ENCODE results near the gene NFAT5. TPM values are rescaled to one million over a fixed set of nuclear protein-coding genes. Genes with fewer than 3 reads are reported as not detected.

Gene NFAT5
- total and polyA plus RNA-seq, 7 donors = 1.2 to 57.1 (median 39.4) TPM

- intact Hi-C loops (cut with DNase I) = loop anchor here (10.0 kb wide), 1 partner anchor 998 kb away; no protein-coding TSS in a partner anchor
- Histone ChIP-seq H3K36me3 (peaks cover 33 to 100% (median 74%) of the 10 kb centered on the region in 4 donors), H3K27ac (no peak overlapping the region), H3K27me3 (no peaks in the 10 kb centered on the region), H3K4me1 (no peaks in the 10 kb centered on the region), H3K9me3 (no peaks in the 10 kb centered on the region), H3K4me3 (no peak overlapping the region)
- TF ChIP-seq POLR2AphosphoS5 (IDR thresholded peaks at IDR 0.05) (no peak), POLR2A (IDR thresholded peaks at IDR 0.05) (no peak), EP300 (IDR thresholded peaks at IDR 0.05) (no peak)
- TF ChIP-seq, protein P1, sequence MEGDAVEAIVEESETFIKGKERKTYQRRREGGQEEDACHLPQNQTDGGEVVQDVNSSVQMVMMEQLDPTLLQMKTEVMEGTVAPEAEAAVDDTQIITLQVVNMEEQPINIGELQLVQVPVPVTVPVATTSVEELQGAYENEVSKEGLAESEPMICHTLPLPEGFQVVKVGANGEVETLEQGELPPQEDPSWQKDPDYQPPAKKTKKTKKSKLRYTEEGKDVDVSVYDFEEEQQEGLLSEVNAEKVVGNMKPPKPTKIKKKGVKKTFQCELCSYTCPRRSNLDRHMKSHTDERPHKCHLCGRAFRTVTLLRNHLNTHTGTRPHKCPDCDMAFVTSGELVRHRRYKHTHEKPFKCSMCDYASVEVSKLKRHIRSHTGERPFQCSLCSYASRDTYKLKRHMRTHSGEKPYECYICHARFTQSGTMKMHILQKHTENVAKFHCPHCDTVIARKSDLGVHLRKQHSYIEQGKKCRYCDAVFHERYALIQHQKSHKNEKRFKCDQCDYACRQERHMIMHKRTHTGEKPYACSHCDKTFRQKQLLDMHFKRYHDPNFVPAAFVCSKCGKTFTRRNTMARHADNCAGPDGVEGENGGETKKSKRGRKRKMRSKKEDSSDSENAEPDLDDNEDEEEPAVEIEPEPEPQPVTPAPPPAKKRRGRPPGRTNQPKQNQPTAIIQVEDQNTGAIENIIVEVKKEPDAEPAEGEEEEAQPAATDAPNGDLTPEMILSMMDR (IDR thresholded peaks at IDR 0.05) = no peak
- DNase-seq = no peak
- WGBS, 2 donors = 93 to 94% methylated on average over 8 of the region's 8 CpGs
Measured at GRCh38 chr16:69747115-69747514, 181.3 kb downstream of the NFAT5 start.

DNA sequence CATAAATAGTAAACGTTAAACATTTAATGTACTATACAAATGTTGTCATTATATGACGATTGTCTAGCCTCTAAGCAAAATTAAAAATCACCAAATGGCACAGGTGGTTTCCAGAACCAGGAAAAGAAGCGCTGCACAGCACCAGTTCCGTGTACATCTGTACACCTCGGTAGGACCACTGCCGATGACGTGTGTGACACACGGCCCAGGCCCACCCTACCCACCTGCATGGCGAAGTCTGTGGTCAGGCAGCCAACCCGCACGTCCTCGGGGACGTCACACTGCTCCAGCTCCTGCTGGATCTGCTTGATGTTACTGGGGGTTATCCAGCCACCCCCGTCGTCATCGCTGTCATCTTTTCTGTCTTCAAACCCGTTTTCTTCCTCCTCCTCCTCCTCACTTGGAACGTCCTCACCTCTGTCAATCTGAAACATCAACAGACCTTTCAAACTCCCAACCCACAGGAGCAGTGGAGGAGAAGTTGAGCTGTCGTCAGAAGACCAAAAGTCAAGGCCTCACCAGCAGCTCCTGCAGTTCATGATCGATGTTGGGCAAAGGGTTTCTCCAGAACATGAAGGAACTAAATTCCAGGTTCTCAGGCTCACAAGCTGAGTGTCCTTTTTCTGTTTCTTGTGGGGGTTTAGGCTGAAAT lies 183.1 kb downstream of the NFAT5 start:
- WGBS, 2 donors = 85 to 91% methylated on average over 20 of the region's 20 CpGs
- Histone ChIP-seq H3K36me3 (peaks cover 29 to 84% (median 63%) of the 10 kb centered on the region in 4 donors), H3K27ac (no peak overlapping the region), H3K9me3 (no peaks in the 10 kb centered on the region), H3K27me3 (no peaks in the 10 kb centered on the region), H3K4me3 (no peak overlapping the region), H3K4me1 (peaks cover 0 to 15% (median 15%) of the 10 kb centered on the region in 4 donors)
- TF ChIP-seq POLR2A (IDR thresholded peaks at IDR 0.05) = no peak
- TF ChIP-seq POLR2AphosphoS5 (IDR thresholded peaks at IDR 0.05) = no peak
- TF ChIP-seq EP300 (IDR thresholded peaks at IDR 0.05) = no peak
- TF ChIP-seq, protein P1 (IDR thresholded peaks at IDR 0.05) = no peak
- no peak for DNase-seq
- intact Hi-C loops (cut with DNase I) = loop anchor here (10.0 kb wide), 1 partner anchor 996 kb away; no protein-coding TSS in a partner anchor

DNA sequence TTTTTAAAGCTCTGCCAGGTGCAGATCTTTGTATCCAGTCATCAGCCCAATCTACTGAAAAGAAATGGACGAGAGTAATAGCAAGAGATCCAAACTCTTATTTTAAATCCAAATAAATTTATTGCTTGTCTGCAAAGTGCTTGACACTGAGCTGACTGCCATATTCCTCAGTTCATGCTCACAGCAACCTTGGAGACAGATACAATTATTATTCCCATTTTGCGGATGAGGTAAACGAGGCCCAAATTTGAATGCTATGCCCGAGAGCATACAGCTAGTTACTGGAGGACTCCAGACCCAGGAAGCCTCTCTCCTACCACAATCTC lies 188.3 kb downstream of the NFAT5 start:
- peak overlapping the region; percentile 70 to 96 (median 76) for H3K4me3 ChIP-seq
- H3K4me1 ChIP-seq = peaks cover 0 to 23% (median 21%) of the 10 kb centered on the region in 4 donors
- peaks cover 8 to 32% (median 16%) of the 10 kb centered on the region in 4 donors for H3K36me3 ChIP-seq
- intact Hi-C loops (cut with DNase I) = loop anchor here (1.0 to 10.0 kb wide), 3 partner anchors 44 to 357 kb away; partner anchors contain the start of gene NFAT5
- 2 to 18% methylated on average over 4 of the region's 4 CpGs for WGBS, 2 donors
- no peak for TF ChIP-seq POLR2AphosphoS5 (IDR thresholded peaks at IDR 0.05)
- H3K9me3 ChIP-seq = no peaks in the 10 kb centered on the region
- no peaks in the 10 kb centered on the region for H3K27me3 ChIP-seq
- DNase-seq = no peak
- peak overlapping the region; percentile 63 to 81 (median 76) for H3K27ac ChIP-seq

Small RNA genes within 50 kb of the gene (small RNA-seq; reads per million reads assigned to genes)
- gene MIR1538 = 0 reads per million in 3 donors

Other genes starting within 250 kb of the NFAT5 start
- gene PDF, start 235.4 kb upstream of the NFAT5 start, total RNA-seq = 10 to 100 TPM in 2 of 4 donors, 1 to 10 TPM in 2; 8.6 to 18.6 (median 10.5) TPM
- 10 to 100 TPM in 1 of 3 donors, 1 to 10 TPM in 1, not detected in 1; 6.5 to 14.7 TPM for gene PDF, start 235.4 kb upstream of the NFAT5 start, polyA plus RNA-seq
- 10 to 100 TPM; 32.2 to 57.6 (median 42.5) TPM for gene COG8, start 226.4 kb upstream of the NFAT5 start, total RNA-seq
- 10 to 100 TPM in 2 of 3 donors, 1 to 10 TPM in 1; 9.6 to 26.2 (median 14.8) TPM for gene COG8, start 226.4 kb upstream of the NFAT5 start, polyA plus RNA-seq
- gene NIP7, start 226.2 kb upstream of the NFAT5 start, total RNA-seq = 10 to 100 TPM in 2 of 4 donors, 1 to 10 TPM in 2; 6.9 to 11.4 (median 9.1) TPM
- 10 to 100 TPM; 16.5 to 23.8 (median 18.6) TPM for gene NIP7, start 226.2 kb upstream of the NFAT5 start, polyA plus RNA-seq
- not detected for gene TMED6, start 214.2 kb upstream of the NFAT5 start, total RNA-seq
- 1 to 10 TPM in 2 of 3 donors, not detected in 1; 4.2 to 4.6 TPM for gene TMED6, start 214.2 kb upstream of the NFAT5 start, polyA plus RNA-seq
- gene TERF2, start 180.0 kb upstream of the NFAT5 start, total RNA-seq = 10 to 100 TPM; 15.3 to 30.8 (median 21.6) TPM
- gene TERF2, start 180.0 kb upstream of the NFAT5 start, polyA plus RNA-seq = 10 to 100 TPM in 2 of 3 donors, 1 to 10 TPM in 1; 7.8 to 22.2 (median 17.1) TPM
- 10 to 100 TPM; 24.4 to 43.8 (median 34.7) TPM for gene CYB5B, start 141.3 kb upstream of the NFAT5 start, total RNA-seq
- gene CYB5B, start 141.3 kb upstream of the NFAT5 start, polyA plus RNA-seq = 100 to 1,000 TPM; 129 to 196 (median 138) TPM
- gene NQO1, start 160.6 kb downstream of the NFAT5 start, total RNA-seq = 10 to 100 TPM; 14.5 to 56.0 (median 30.3) TPM
- 100 to 1,000 TPM; 113 to 250 (median 166) TPM for gene NQO1, start 160.6 kb downstream of the NFAT5 start, polyA plus RNA-seq
- gene NOB1, start 189.0 kb downstream of the NFAT5 start, total RNA-seq = 10 to 100 TPM; 31.0 to 40.0 (median 35.7) TPM
- gene NOB1, start 189.0 kb downstream of the NFAT5 start, polyA plus RNA-seq = 10 to 100 TPM; 21.0 to 49.1 (median 36.0) TPM
- 10 to 100 TPM; 11.4 to 23.9 (median 19.9) TPM for gene WWP2, start 196.4 kb downstream of the NFAT5 start, total RNA-seq
- gene WWP2, start 196.4 kb downstream of the NFAT5 start, polyA plus RNA-seq = 10 to 100 TPM; 28.8 to 59.0 (median 37.9) TPM